HPDE6-E6E7 (cell line): Measurements from ENCODE around the gene DNAJB12.
"Not testable (repeated sequence)": the region's sequence is repeated elsewhere in the genome, so short reads cannot be mapped to it uniquely, and the experiment has no call there.

Experiments used
- DNase-seq: peaks from one replicate; pipeline ENCODE4 v3.0.0; 2011; ENCODE audit warnings: missing footprints; ENCODE audit errors: extremely low spot score

Gene DNAJB12

GRCh38 chr10:72316748-72317435 lies 37.8 kb downstream of the DNAJB12 start:
- no peak for DNase-seq

DNA sequence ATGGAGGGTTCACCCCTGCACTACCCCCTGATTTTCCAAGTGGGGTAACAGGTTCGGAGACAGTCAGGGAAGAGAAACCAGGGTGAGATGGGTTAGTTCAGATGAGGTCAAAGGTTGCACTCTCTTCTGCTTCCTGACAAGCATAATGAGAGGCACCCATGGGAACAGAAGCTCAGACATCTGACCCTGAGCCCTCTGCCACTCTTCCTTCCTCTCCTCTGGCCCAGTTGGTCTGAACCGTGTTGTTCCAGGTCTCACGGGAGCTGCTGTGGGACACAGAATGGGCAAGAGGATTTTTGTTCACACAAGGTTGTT lies 38.4 kb downstream of the DNAJB12 start:
- no peak for DNase-seq

DNA sequence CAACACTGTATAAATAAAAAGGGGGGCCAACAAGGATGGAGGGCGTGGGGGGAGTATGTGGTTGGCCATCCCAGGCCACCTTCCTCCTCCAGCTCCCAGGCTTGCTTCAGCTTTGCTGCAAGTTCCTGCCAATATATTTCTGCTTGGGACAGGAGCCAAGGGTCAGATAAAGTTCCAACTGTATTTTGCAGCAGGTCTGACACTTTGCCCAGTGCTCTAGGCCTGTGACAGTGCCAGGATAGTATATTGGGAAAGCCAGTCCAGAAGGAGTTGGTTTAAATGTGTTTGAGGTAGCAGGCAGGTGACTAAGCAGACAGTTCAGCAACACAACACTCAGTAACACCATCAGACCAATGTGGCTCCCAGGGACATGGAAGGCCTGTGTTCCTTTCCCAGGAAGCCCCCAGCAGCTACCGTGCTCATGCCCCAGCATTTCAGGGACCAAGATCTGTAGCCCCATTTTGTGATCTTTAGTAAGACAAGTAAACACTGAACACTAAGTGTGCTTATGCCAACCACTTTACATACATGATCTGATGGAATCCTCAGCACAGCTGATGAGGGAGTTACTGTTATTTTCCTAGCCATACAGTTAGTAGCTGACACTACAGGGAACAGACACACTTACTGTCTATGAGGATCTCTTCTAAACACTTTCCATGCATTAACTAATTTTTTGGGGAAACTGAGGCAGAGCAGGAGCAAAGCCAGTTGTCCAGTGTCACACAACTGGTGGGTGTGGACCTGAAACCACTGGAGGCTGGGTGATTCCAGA lies 38.9 kb downstream of the DNAJB12 start:
- no peak for DNase-seq

GRCh38 chr10:72315054-72315453 lies 39.7 kb downstream of the DNAJB12 start:
- DNase-seq: peak; percentile 55

DNA sequence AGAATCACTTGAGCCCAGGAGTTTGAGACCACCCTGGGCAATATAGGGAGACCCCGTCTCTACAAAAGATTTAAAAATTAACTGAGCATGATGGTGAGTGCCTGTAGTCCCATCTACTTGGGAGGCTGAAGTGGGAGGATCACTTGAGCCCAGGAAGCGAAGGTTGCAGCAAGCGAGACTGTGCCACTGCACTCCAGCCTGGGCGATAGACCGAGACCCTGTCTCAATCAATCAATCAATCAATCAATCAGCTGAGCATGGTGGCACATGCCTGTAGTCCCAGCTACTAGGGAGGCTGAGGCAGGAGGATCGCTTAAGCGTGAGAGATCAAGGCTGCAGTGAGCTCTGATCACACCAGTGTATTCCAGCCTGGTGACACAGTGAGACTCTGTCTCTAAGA lies 40.5 kb downstream of the DNAJB12 start:
- no peak for DNase-seq

DNA sequence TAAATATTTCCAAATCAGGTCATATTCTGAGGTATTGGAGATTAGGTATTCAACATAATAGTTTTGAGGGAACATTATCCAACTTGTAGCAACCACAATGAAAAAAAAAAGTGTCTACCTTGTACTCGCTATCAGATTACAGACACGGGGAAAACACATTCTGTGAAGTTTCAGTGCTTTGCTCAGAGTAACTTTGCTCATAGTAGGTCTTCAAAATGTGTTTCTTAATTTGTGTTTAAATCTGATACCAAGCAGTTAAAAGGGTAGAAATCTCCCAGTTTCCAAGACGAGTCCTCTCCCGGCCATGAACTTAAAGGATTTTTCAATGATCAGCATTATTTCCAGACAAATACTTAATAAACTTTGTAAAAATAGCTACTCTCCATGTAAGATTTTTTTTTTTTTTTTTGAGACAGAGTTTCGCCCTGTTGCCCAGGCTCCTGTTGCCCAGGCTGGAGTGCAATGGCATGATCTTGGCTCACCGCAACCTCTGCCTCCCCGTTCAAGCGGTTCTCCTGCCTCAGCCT lies 41.8 kb downstream of the DNAJB12 start:
- DNase-seq: no peak

DNA sequence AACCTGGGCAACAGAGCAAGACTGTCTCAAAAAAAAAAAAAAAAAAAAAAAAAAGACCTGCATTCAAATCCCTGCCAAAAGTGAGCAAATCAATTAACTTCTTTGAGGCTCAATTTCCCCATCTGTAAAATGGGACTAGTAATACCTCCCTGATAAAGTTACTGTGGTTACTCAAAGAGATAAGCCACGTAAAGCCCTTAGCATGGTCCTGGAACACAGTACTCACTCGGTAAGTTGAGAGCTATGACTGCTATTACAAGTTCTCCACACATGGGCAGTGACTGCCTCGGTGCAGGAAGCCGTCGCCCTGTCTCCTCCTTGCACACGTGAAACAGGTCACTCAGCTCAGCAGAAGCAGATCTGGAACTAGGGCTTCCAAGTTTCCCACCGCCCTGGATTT lies 43.1 kb downstream of the DNAJB12 start:
- DNase-seq: no peak

DNA sequence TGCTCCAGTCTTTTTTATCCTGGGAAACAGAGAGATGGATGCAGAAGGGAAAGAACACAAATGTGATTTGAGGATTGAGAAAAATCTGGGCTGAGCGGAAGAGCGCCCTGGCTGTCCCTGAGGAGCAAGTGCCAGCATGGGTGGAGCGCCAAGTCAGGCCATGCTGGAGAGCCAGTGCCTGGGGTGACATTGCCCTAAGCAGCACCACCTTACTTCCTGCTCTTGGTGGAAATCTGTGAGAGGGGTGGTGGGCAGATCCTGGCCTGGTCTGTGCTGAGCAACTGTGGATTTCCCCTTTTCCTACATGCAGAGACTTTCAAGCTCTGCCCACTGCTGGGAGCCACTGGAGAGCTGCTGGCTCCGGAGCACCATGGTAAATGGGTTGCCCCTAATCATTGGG lies 44.1 kb downstream of the DNAJB12 start:
- no peak for DNase-seq

GRCh38 chr10:72310241-72310633 lies 44.5 kb downstream of the DNAJB12 start:
- DNase-seq: peak; percentile 54

DNA sequence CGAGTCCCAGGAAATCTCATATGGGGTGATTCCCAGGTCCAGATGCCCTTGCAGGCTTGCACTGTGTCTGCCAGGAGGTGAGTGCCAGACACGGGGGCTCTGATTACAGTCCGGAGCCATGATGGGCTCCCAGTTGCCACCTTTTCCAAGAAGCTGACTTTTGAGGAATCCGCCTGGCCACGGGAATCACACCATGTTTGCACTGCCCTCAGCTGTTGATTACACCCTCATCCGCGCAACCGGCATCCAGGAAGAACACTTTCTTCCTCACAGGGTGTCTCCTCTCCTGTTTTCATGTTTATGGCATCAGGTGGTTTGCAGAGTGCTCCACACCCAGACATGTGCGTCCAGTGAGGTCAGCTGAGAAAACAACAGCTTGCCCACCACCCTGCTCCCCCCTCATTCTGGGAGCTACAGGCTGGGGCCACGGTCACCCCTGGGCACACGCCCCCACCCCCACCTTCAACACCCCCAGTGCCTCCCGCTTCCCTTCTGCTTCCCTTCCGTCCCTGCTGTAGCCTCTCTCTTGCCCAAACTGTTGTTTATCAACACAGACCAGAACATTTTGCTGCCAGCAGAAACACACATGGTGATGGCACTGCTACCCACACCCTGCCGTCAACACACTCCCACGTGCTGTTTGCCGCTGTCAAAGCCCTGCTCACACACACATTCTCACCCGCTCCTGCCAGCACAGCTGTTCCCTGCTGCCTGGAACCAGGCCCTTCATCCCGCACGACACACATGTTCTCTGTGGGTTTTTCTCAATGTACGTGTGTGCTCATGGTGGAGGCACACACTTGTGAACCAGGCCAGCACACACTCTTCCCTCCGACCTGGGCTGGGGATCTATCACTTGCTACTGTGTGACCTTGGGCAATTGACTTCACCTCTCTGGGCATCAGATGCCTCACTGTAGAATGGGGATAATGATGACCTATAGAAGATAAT lies 45.2 kb downstream of the DNAJB12 start:
- no peak for DNase-seq

GRCh38 chr10:72308320-72308987 lies 46.3 kb downstream of the DNAJB12 start:
- DNase-seq: no peak

DNA sequence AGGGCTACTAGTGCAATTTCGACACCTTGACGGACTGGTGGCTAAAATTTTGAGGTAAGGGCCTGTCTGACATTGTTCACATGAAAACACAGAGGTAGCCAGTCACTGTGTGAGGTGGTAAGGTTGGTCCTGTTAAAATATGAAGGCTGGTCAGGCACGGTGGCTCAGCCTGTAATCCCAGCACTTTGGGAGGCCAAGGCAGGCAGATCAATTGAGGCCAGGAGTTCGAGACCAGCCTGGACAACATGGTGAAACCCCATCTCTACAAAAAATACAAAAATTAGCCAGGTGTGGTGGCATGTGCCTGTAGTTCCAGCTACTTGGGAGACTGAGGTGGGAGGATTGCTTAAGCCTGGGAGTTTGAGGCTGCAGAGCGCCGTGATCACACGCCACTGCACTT lies 47.0 kb downstream of the DNAJB12 start:
- not testable (repeated sequence) for DNase-seq

- no peak for DNase-seq
These were observed 48.4 kb downstream of the DNAJB12 start for GRCh38 chr10:72306215-72306760.

GRCh38 chr10:72303424-72304128 lies 51.1 kb downstream of the DNAJB12 start:
- no peak for DNase-seq

- DNase-seq: no peak
These were observed 55.9 kb downstream of the DNAJB12 start for GRCh38 chr10:72298592-72299519.

DNA sequence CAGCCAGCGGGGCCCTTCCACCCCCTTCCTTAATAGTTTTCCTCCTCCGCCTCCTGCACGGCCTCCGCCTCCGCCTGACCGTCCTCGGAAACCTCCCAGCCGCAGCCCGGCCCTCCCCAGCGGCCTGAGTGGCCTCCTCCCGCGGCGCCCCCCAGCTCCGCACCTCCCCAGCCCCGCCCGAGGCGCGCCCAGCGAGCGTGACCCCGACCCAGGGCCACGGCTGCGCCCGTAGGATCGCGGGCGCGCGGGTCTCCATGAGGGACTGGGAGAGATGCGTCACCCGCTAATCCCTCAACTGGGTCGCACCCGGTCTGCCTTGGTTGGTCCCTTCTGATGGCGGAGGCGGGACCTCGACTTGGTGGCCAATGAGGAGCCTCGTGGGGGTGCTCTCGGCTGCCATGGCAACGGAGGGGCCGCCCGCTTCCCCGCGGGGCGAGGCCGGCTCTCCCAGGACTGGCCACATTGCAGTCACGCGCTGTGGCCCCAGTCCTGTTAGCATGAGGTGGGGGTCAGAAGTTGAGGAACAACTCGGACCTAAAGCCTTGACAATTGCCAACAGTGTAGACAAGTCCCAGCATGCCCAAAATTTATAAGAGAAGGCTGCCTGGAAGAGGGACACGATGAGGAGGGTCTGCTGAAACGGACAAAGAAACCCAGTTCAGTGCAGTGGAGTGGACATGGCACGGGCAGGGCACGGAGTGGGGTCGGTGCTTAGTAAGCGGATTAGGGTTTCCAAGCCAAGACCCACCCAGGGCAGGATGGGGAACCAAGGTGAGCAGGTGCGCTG lies 56.7 kb downstream of the DNAJB12 start:
- DNase-seq: peak; percentile 91

- DNase-seq: no peak
These were observed 57.4 kb downstream of the DNAJB12 start for GRCh38 chr10:72297281-72297804.

GRCh38 chr10:72296829-72297280 lies 57.9 kb downstream of the DNAJB12 start:
- DNase-seq: not testable (repeated sequence)
